GM21367 (cell line): ENCODE measurements around the gene ADGRG7.

Experiments used
- ATAC-seq: cut with Tn5 transposase; IDR thresholded peaks from one replicate; pipeline ENCODE4 v1.9.1; 2021; ENCODE audit not compliant: unreplicated experiment

The ADGRG7 gene

DNA sequence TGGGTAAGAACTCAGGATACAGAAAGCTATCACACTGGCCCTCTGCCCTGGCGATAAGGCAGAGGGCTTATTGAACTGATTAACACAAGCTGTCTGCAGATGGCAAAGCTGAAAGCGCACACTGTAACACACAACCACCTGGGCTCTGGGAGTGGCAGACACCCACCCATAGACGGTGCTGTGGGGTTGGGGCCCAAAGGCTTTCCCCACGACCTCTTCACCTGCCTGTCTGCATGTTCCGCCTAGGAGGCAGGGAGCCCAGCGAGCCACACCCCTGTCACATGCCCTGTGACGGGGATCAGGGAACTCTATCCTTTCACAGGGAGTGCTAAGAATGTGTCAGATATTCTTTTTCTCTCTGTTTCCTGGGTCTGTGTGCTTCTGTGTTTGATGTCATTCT lies 87.8 kb downstream of the ADGRG7 start:
- ATAC-seq: no peak

DNA sequence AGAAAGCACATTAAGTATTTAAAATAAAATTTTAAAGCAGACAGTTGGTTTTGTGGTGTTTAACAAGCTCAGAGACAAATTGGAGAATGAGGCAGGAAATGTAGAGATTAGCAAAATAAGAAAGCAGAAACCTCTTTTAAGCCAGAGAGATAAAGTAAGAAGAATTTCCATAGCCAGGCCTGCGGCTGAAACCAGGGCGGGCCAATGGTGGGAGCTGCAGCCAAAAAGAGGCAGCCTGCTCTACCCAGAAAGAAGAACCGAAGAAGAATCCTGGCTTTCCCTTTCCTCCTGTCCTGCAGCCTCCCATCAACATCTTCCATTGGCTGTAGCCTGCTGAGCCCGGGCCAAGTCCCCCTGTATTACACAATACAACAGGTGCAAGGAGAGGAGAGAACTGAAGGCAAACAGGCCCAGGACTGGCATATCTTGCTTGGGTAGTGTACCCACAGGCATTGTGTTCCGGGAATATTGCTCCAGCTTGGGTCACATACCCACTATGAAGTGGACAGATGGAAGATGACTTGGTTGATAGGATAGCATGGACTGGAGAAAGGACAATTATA lies 88.4 kb downstream of the ADGRG7 start:
- no peak for ATAC-seq

DNA sequence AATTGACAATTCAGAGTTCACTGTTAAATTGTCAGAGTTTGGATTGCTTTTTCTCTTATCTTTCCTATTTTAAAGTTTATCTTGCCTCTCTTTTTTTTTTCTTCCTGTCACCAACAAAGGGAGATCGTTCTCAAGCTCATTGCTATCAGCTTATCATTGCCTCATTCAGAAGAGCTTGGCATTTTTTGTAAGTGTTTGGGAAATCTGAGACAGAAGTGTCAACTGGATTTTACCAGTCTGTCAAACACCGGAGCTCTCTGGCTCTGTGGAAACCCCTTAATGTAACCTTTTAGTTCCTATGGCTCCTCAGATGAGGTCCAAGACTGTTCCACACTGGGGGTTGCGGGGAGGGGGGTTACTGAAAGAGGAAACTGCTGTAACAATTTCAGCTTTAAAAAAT lies 89.3 kb downstream of the ADGRG7 start:
- ATAC-seq: no peak

DNA sequence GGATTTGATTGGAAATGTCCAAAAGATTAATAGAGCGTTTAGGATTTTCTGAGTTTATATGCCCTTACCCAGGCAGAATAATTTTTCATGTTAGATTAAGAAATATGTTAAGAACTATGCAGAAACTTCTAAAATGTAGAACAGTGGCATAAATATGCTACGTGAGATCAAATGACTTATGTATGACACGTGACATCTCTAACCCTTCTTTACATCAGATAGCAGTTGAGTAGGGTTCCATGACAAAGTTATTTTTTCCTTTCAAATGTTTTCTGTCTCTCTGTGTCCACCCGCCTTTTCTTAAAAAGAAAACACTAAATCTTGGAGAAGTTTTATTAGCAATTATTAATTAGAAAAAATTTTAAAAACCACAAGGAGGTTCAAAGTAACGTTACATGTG lies 91.3 kb downstream of the ADGRG7 start:
- ATAC-seq: no peak

DNA sequence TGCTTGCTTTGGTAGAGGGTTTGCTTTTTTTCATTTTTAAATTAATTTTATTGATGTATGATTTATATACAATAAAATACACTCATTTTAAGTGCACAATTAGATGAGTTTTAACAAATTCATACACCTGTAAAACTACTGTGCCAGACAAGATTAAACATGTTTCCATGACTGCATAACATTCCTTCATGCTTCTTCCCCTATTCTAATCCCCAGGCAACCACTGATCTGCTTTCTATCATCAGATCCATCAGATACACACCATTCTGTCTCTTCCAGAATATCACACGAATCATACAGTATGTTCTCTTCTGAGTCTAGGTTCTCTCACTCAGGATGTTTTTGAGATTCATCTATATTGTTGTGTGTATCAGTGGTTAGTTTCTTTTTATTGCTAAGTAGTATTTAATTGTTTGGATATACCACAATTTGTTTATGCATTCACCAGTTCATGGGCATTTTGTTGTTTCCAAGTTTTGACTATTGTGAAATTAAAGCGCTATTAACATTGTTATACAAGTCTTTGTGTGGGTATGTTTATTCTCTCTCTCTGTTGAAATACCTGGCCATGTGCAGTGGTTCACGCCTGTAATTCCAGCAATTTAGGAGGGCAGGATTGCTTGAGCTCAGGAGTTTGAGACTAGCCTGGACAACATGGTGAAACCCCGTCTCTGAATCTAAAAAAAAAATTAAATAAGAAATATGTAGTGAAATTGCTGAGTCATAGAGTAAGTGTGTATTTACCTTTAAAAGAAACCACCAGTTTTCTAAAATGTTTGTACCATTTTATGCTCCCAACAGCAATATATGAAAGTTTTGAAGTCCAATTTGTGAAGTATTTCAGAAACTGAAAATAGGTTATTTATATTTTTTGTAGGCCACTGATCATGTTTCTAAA lies 92.9 kb downstream of the ADGRG7 start:
- no peak for ATAC-seq

DNA sequence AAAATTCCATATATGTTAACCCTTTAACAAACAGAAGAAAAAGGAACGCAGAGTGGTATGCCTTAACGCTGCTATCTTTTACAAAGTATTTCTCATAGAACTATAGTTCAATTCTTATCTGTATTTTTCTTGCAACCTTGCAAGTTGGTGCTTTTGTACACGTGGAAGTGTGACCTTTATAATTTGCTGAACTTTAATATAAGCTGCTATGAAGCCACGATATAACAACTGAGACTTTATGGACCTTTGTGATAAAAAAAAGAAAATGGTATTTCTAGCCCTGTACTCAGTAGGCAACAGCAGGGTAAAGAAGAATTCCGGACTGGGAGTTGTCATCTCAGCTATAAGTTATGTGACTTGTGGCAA lies 93.6 kb downstream of the ADGRG7 start:
- ATAC-seq: no peak

DNA sequence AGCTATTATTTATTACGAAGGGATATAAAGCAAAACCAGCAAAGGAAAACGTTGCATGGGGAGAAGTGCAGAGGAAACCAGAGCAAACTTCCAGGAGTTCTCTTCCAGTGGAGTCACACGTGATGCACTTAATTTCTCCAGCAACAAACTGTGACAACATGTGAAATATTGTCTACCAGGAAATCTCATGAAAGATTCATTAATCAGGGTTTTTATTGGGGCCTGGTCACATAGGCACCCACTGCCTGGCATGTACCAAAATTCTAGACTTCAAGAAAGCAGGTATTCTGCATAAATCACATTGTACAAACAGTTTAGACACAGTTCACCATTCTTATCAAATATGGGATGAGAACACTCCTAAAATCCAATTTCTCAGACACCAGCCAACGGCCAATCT lies 94.5 kb downstream of the ADGRG7 start:
- ATAC-seq: no peak

DNA sequence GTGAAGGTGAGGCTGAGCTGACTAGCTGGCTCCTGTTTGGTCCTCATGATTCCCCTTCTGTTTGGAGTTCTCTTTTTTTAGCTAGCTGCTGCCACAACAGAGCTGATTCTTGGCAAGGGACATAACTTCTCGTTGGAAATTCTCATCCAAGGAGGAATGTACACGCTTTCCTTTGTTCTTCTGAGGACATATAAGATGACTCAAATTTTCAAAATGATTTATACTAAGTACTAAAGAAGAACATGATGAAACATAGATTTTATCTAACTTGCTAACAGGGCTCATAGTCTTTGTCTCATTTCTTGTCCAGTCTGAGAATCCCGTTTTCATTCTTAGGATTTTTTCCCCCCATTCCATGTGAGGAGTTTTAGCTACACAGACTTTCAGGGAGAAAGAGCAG lies 97.0 kb downstream of the ADGRG7 start:
- no peak for ATAC-seq

DNA sequence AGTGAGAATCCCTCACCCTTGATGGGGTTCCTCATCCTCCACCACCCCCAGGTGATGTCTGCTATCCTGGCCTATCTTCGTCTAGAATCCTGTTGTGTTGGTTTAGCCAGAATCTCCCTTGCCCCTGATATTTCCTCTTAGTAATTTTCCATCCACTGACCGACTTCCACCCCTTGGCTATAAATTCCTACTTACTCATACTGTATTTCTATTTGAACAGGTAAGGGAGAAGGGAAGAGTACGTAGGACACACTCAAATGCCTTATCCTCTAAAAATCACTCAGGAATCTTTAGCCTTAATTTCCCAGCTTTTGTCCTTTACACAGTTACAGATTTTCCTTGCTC lies 99.2 kb downstream of the ADGRG7 start:
- no peak for ATAC-seq

DNA sequence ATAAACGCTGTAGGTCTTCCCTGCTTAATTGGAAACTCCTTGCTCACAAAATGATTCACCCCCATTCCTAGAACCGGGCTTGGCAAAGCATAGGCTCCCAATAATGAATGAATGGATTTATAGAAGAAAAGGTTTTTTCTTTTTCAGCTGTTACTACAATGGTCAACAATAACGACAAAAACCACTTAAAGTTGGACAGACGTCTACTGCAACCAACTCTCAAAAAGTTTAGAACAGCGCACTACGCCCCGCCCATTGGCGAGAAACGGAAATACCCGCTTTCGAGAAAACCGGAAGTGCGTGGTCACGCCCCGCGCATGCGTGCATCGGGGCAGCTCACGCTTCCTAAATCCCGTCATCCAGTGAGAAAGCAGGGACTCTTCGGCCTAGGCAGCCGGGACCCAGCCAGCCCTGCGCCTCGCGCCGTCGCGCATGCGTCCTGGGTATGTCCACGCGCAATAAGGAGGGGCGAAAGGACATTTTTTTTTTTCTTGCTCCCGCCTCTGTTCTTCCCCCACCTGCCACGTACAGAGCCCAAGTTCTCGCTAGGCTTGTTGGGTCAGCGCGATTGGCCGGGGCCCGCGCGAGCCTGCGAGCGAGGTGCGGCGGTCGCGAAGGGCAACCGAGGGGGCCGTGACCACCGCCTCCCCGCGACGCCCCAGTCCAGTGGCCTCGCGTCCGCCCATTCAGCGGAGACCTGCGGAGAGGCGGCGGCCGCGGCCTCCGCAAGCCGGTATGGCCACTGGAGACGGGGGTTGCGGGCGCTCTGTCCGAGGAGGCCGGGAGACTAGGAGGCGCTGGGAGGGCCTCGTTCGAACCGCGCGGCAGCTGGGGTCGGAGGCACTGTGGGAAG lies 99.8 kb downstream of the ADGRG7 start, which contains the start of gene TFG:
TSS of gene TFG (plus strand) at position 506 of the 853 bp plus-strand sequence. CDS start 4,192 bp downstream, outside the sequence.
- peak; percentile 93 for ATAC-seq

DNA sequence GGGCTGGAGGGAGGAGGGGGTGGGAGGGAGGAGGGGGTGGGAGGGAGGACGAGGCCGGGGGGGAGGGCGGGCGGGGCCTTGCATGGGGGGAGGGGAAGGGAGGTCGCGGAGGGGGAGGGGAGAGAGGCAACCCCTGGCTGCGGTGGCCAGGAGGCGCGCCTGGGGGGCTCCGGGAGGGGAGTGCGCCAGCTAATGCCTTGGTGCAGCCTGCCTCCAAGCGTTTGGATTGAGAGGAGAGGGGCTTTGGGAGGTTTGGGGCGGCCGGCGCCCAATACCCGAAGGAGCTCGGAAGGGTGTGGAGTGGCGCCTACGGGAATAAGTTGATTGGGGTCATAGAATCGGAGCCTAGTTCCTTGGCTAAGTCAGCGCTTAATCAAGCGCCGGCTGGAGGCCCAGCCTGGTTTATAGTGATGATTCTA lies 100.5 kb downstream of the ADGRG7 start:
- no peak for ATAC-seq

DNA sequence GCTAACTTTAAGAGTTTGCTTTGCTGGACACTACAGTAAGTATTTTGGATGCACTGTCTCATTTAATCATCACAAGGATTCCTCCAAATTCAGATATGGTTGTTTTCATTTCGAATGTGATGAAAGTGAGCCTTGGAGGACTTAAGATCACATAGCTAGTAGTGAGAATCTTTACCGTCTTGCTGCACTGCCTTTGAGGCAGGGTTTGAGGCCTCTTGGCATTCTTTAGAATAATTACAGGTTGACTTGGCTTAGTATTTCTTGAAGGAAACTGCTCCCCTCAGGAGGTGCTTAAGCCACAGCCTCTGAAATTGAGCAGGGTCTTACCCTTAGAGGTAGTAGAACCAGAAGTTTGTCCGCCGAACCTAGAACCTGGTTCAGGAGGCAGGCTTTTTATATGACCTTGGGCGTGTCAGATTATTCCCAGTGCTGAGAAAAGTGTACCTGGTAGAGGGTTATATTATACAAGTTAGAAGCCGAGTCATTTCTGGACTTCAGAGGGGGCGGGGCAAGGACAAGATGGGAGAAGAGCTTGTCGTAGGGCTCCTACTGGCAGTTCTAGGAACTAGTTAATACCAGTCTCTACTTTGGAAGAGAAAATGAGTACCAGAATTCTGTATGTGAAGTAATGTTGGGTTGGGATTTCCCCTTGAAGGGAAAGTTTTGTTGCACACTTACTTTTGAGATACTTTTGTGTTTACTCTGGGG lies 101.0 kb downstream of the ADGRG7 start:
- ATAC-seq: peak; percentile 29

DNA sequence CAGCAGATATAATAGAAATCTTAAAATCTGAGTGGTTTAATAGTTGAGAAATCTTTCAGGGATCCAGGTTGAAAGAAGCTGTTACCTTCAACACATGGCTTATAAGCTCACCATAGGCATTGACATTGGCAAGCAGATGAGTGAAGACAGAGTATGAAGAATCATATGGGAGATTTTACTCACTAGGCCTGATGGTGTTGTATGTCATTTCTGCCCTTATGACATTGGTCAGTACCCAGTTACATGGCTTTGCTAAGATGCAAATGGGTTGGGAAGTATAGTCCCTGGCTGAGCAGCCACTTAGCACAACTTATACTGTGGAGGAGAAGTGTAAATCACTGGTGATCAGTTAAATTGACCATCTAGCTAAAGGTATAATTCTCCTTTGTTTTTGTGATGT lies 105.8 kb downstream of the ADGRG7 start:
- ATAC-seq: no peak

DNA sequence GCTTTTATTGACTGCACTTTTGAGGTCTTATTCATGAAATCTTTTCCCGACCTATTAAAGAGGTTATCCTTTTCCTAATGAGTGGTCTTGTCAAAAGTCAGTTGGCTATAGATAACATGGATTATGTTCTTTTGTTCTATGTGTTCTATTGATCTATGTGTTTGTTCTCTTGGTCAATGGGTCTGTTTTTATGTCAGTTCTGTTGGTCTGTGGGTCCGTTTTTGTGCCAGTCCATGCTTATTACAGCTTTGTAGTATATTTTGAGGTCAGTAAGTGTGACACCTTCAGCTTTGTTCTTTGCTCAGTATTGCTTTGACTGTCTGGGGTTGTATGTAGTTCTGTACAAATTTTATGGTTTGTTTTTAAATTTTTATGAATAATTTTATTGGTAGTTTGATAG lies 107.7 kb downstream of the ADGRG7 start:
- ATAC-seq: no peak

DNA sequence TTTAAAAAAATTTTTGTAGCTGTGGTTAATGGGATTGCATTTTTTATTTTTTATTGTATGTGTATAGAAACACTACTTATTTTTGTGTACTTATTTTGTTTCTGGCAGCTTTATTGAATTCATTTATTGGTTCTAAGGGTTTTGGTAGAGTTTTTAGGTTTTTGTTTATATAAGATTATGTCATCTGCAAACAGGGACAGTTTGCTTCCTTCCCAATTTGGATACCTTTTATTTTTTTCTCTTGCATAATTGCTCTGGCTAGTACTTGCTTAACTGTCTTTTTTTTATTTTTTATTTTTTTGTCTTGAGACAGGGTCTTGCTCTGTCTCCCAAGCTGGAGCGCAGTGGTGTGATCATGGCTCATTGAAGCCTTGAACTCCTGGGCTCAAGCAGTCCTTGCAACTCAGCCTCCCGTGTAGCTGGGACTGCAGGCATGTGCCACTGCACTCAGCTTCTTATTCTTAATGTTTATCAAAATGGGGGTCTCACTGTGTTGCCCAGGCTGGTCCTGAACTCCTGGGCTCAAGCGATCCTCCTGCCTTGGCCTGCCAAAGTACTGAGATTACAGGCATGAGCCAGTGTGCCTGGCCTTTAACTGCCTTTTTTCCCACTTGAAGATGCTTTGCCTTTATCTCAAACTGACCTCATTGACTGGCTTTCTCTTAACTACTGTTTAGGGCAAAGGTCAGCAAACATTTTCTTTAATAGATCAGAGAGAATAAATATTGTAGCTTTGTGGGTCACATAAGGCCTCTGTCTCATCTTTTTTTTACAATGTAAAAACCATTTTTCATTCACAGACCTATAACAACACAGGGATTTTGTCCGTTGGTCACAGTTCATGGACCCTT lies 108.5 kb downstream of the ADGRG7 start:
- ATAC-seq: no peak

DNA sequence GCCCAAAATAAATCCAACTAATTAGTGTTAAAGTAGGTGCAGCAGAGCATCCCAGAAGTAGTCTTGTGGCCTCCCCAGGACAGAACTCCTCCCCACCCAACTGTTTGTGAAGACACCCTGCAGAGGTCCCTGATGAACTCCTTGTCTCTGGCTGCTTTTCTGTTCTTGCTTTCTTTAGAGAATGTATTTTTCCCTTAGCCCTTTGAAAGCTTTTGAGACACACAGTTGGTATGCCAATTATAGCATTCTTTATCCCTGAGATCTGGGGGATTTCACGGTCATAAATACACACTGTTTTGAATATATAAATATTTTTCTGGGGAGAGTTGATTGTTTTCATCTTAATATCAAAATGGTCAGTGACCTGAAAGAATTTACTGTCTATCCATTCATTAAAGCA lies 109.7 kb downstream of the ADGRG7 start:
- no peak for ATAC-seq

DNA sequence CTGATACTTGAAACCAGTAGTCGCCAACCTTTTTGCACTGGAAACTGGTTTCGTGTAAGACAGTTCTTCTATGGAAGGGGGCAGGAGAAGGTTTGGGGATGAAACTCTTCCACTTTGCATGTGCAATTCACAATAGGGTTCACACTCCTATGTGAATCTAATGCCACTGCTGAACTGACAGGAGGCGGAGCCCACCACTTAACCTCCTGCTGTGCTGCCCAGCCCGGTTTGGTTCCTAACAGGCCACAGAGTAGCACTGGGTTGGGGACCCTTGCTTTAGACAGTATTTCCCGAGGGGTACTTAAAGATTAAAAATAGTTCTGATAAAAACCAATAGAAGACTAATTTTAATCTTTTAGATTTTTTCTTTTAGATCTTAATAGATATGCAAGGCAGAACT lies 111.0 kb downstream of the ADGRG7 start:
- no peak for ATAC-seq

DNA sequence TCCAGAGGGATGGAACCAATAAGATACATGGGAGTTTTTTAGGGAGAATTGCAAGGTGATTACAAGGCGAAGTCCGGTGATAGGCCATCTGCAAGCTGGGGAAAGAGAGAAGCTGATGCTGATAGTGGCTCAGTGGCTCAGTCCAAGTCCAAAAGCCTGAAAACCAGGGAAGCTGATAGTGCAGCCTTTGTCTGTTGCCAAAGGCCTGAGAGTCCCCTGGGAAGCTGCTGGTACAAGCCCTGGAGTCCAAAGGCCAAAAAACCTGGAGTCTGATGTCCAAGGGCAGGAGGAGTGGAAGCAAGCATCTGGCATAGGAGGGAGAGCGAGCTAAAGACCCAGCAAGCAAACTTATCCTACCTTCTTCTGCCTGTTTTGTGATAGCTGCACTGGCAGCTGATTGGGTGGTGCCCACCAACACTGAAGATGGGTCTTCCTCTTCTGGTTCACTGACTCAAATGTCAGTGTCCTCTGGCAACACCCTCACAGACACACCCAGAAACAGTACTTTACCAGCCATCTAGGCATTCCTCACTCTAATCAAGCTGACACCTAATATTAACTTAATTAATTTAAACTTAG lies 116.6 kb downstream of the ADGRG7 start:
- no peak for ATAC-seq

DNA sequence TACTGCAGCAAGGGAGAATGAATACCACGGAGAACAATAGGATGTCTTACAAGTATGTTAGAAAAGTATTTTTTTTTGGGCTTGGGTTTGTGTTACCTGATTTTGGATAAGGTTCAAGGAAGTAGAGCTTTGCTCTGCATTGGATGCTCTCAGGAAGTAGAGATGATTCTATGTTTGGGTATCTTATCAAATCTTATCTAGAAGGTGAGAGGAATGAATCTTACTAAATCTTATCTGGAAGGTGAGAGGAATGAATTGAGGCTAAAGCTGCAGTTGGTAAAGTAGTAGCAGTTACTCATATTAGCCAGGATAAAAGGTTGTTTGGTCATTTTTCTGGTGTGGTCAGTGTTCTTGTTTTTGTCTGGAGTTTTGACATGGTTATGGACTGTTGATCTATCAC lies 117.3 kb downstream of the ADGRG7 start:
- ATAC-seq: no peak

DNA sequence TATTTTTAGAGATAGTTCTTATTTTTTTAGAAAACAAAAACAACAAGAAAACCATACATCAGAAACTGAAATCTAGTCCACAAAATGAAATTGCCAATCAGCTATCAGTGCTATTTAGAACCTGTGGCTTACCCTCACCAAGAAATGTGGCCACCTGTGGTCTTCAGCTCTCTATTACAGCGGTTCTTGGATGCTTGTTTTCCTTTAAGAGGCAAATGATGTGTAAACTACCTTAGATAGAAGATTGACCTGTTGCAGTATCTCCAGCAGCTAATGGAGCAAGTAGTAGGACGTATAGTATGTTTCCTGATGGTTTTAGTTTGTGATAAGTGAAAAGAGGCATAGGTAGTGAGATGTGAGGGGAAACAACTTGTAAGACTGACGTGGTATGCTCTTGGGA lies 121.1 kb downstream of the ADGRG7 start:
- no peak for ATAC-seq
